PC-3 (cell line): ENCODE data around the gene AMZ1. TPM values are rescaled to one million over a fixed set of nuclear protein-coding genes. Genes with fewer than 3 reads are reported as not detected.
"Not testable (repeated sequence)": the region's sequence is repeated elsewhere in the genome, so short reads cannot be mapped to it uniquely, and the experiment has no call there.

Source experiments
- ATAC-seq: fragments of 200-7000 bp; cut with Tn5 transposase; 2 replicates; pipeline ENCODE4 v1.9.1; 2020; ENCODE audit warnings: mild to moderate bottlenecking, moderate library complexity
- BruUV-seq: library from RNA; stranded (reverse); fragments of 400-500 nt; replicated peaks from 2 replicates; lab custom pipeline; 2021; lab: Mats Ljungman, UMichigan
- CTCF ChIA-PET: fragments of 300-600 bp; sonication (Branson Sonifier 250); formaldehyde crosslinking; loops from one replicate; lab custom pipeline; 2022; ENCODE audit warnings: antibody characterized with exemption; lab: Charles Lee
- POLR2A ChIA-PET: fragments of 300-600 bp; sonication (Branson Sonifier 250); formaldehyde crosslinking; loops from one replicate; lab custom pipeline; 2022; ENCODE audit warnings: antibody characterized with exemption; ENCODE audit not compliant: unreplicated experiment; lab: Charles Lee
- DNase-seq: peaks from one replicate; pipeline ENCODE4 v3.0.0-alpha.2; 2015
- H2AFZ ChIP-seq: fragments of 300-600 bp; sonication (generic); 2 replicates; pipeline ENCODE4 v1.6.0; 2016; ENCODE audit warnings: antibody characterized with exemption, low read length
- H3F3A ChIP-seq: fragments of 300-600 bp; sonication (generic); one replicate; pipeline ENCODE4 v1.6.0; 2017; ENCODE audit warnings: antibody characterized with exemption, low read length, control low read depth, mild to moderate bottlenecking; ENCODE audit not compliant: unreplicated experiment
- H3K27ac ChIP-seq: fragments of 300-600 bp; sonication (generic); 2 replicates; pipeline ENCODE4 v1.5.1; 2016; ENCODE audit warnings: mild to moderate bottlenecking, low read length
- H3K27me3 ChIP-seq: fragments of 300-600 bp; sonication (generic); 2 replicates; pipeline ENCODE4 v1.6.1; 2016; ENCODE audit warnings: low read length, mixed read lengths
- H3K36me3 ChIP-seq: fragments of 300-600 bp; sonication (generic); 2 replicates; pipeline ENCODE4 v1.6.1; 2016; ENCODE audit warnings: low read depth, mixed run types, low read length, mixed read lengths
- H3K4me1 ChIP-seq: fragments of 300-600 bp; sonication (generic); 2 replicates; pipeline ENCODE4 v1.5.1; 2016; ENCODE audit warnings: low read length; ENCODE audit not compliant: insufficient read depth
- H3K4me2 ChIP-seq: fragments of 300-600 bp; sonication (generic); 2 replicates; pipeline ENCODE4 v1.6.0; 2016; ENCODE audit warnings: low read length
- H3K4me3 ChIP-seq: fragments of 300-600 bp; sonication (generic); 2 replicates; pipeline ENCODE4 v1.5.1; 2016; ENCODE audit warnings: mild to moderate bottlenecking, low read length, mixed read lengths
- H3K79me2 ChIP-seq: fragments of 300-600 bp; sonication (generic); 2 replicates; pipeline ENCODE4 v1.6.1; 2017; ENCODE audit warnings: low read length, mixed read lengths
- H3K9ac ChIP-seq: fragments of 300-600 bp; sonication (generic); 2 replicates; pipeline ENCODE4 v1.6.0; 2016; ENCODE audit warnings: mild to moderate bottlenecking, low read length
- H3K9me2 ChIP-seq: fragments of 300-600 bp; sonication (generic); replicated peaks from 2 replicates; pipeline ENCODE4 v1.6.1; 2016; ENCODE audit warnings: mixed run types, low read length, mixed read lengths
- H3K9me3 ChIP-seq: fragments of 300-600 bp; sonication (generic); 2 replicates; pipeline ENCODE4 v1.6.1; 2016; ENCODE audit warnings: low read length, mixed read lengths
- H4K20me1 ChIP-seq: fragments of 300-600 bp; sonication (generic); 2 replicates; pipeline ENCODE4 v1.6.1; 2016; ENCODE audit warnings: low read length, mixed read lengths
- CTCF ChIP-seq: fragments of 300-600 bp; sonication (generic); conservative IDR thresholded peaks from 2 replicates; pipeline ENCODE4 v1.5.1; 2017; ENCODE audit warnings: antibody characterized with exemption, low read depth, mild to moderate bottlenecking, low read length
- EZH2 ChIP-seq: fragments of 300-600 bp; sonication (generic); IDR thresholded peaks from one replicate; pipeline ENCODE4 v1.6.1; 2017; ENCODE audit warnings: antibody characterized with exemption, mild to moderate bottlenecking, low read length; ENCODE audit not compliant: unreplicated experiment
- EZH2phosphoT487 ChIP-seq: fragments of 300-600 bp; sonication (generic); IDR thresholded peaks from 2 replicates; pipeline ENCODE4 v1.6.1; 2018; ENCODE audit warnings: mild to moderate bottlenecking, antibody characterized with exemption, low read length, borderline replicate concordance
- intact Hi-C: fragments of 100-400 bp; cut with micrococcal nuclease; formaldehyde crosslinking; loops from 2 replicates; pipeline ENCODE4 v1.9.0; 2023
- total RNA-seq: library from RNA; depleted of rRNA; stranded (reverse); fragments of >200 nt; gene quantifications from 2 replicates; pipeline ENCODE4 v1.2.3, GENCODE V29; 2014

The AMZ1 gene
- total RNA-seq, 1 experiment from 2014 or later = not detected

- Histone ChIP-seq H3K9me3 (no peaks in the 10 kb centered on the region), H2AFZ (no peak overlapping the region), H3K4me2 (no peak overlapping the region), H3K27ac (no peak overlapping the region), H3F3A (no peaks in the 10 kb centered on the region), H4K20me1 (no peaks in the 10 kb centered on the region), H3K79me2 (no peaks in the 10 kb centered on the region), H3K4me1 (0 out of 2 replicates have a peak, but pooled peaks cover 3% of the 10 kb centered on the region), H3K4me3 (no peak overlapping the region), H3K9ac (no peak overlapping the region), H3K36me3 (no peaks in the 10 kb centered on the region), H3K27me3 (no peaks in the 10 kb centered on the region), H3K9me2 (no peaks in the 10 kb centered on the region)
- intact Hi-C loops = loop anchor here (1.0 to 5.0 kb wide), 4 partner anchors 36 to 140 kb away; partner anchors contain the start of gene GNA12
- BruUV-seq = no TSS peak
- ATAC-seq = no peak
- TF ChIP-seq EZH2 = no peak
- TF ChIP-seq CTCF = no peak
- TF ChIP-seq EZH2phosphoT487 = no peak
- no peak for DNase-seq
- POLR2A ChIA-PET = no interaction called here
- CTCF ChIA-PET = interaction anchor here (1.3 kb wide), 1 partner anchor 39 kb away, joined by 7 read pairs; no protein-coding TSS in a partner anchor
Observed at GRCh38 chr7:2721842-2722241, 33.8 kb downstream of the AMZ1 start.

- Histone ChIP-seq H3F3A (no peaks in the 10 kb centered on the region), H3K27me3 (no peaks in the 10 kb centered on the region), H3K79me2 (no peaks in the 10 kb centered on the region), H3K9ac (no peak overlapping the region), H3K9me2 (no peaks in the 10 kb centered on the region), H4K20me1 (no peaks in the 10 kb centered on the region), H3K4me1 (0 out of 2 replicates have a peak, but pooled peaks cover 3% of the 10 kb centered on the region), H3K36me3 (no peaks in the 10 kb centered on the region), H2AFZ (no peak overlapping the region), H3K4me2 (no peak overlapping the region), H3K9me3 (no peaks in the 10 kb centered on the region), H3K27ac (no peak overlapping the region), H3K4me3 (no peak overlapping the region)
- no peak for TF ChIP-seq EZH2
- no peak for TF ChIP-seq CTCF
- no peak for TF ChIP-seq EZH2phosphoT487
- DNase-seq (no peak), ATAC-seq (no peak)
- ChIA-PET CTCF (no interaction called here), POLR2A (no interaction called here)
- BruUV-seq = no TSS peak
- intact Hi-C loops = loop anchor here (5.0 kb wide), 1 partner anchor 140 kb away; no protein-coding TSS in a partner anchor
Observed at GRCh38 chr7:2722591-2722990, 34.6 kb downstream of the AMZ1 start.

GRCh38 chr7:2723138-2723850 is 35.3 kb downstream of the AMZ1 start:
- ATAC-seq = no peak
- no peaks in the 10 kb centered on the region for H3K27me3 ChIP-seq
- ChIA-PET CTCF (no interaction called here), POLR2A (no interaction called here)
- H3K4me2 ChIP-seq = no peak overlapping the region
- no peaks in the 10 kb centered on the region for H3K9me2 ChIP-seq
- no peak overlapping the region for H3K27ac ChIP-seq
- no peak overlapping the region for H2AFZ ChIP-seq
- no TSS peak for BruUV-seq
- intact Hi-C loops = loop anchor here (5.0 kb wide), 1 partner anchor 139 kb away; no protein-coding TSS in a partner anchor
- H3K9me3 ChIP-seq = no peaks in the 10 kb centered on the region
- no peaks in the 10 kb centered on the region for H4K20me1 ChIP-seq
- TF ChIP-seq EZH2 (no peak), CTCF (no peak), EZH2phosphoT487 (no peak)
- H3F3A ChIP-seq = no peaks in the 10 kb centered on the region
- 0 out of 2 replicates have a peak, but pooled peaks cover 3% of the 10 kb centered on the region for H3K4me1 ChIP-seq
- no peak overlapping the region for H3K9ac ChIP-seq
- no peak for DNase-seq
- no peak overlapping the region for H3K4me3 ChIP-seq
- no peaks in the 10 kb centered on the region for H3K79me2 ChIP-seq
- no peaks in the 10 kb centered on the region for H3K36me3 ChIP-seq

GRCh38 chr7:2724036-2724435 is 36.0 kb downstream of the AMZ1 start:
- H3F3A ChIP-seq, H3K4me1 ChIP-seq, ATAC-seq, H3K4me3 ChIP-seq, H3K36me3 ChIP-seq, H2AFZ ChIP-seq, H3K4me2 ChIP-seq, H3K79me2 ChIP-seq, CTCF ChIA-PET, H3K27me3 ChIP-seq, H3K9me3 ChIP-seq, H4K20me1 ChIP-seq, H3K9ac ChIP-seq, BruUV-seq, H3K9me2 ChIP-seq, H3K27ac ChIP-seq, DNase-seq: not testable (repeated sequence)
- intact Hi-C loops = loop anchor here (5.0 kb wide), 1 partner anchor 138 kb away; no protein-coding TSS in a partner anchor
- POLR2A ChIA-PET = interaction anchor here (0.6 kb wide), 1 partner anchor 78 kb away, joined by 3 read pairs; no protein-coding TSS in a partner anchor
